PFSK-1 (cell line): ENCODE results near the gene PNKD.

Source experiments
- POLR2AphosphoS5 ChIP-seq: IDR thresholded peaks from 2 replicates; pipeline ENCODE4 v1.6.1; 2012; ENCODE audit warnings: low read depth, mild to moderate bottlenecking, control low read depth, low read length, moderate library complexity
- REST ChIP-seq, 2 experiments: IDR thresholded peaks; 2 replicates each; pipeline versions ENCODE4 v1.6.1 to v1.8.0; 2011 to 2012; ENCODE audit warnings: low read depth in 2 of 2, low read length in 2 of 2, control low read depth in 1 of 2, inconsistent platforms in 1 of 2, mild to moderate bottlenecking in 1 of 2, moderate library complexity in 1 of 2; ENCODE audit not compliant: insufficient read depth in 1 of 2
- TAF1 ChIP-seq: IDR thresholded peaks from 2 replicates; pipeline ENCODE4 v1.6.1; 2012; ENCODE audit warnings: low read length, control low read depth, borderline replicate concordance; ENCODE audit not compliant: insufficient read depth

- TF ChIP-seq TAF1, result no peak
- no peak for TF ChIP-seq POLR2AphosphoS5
- TF ChIP-seq REST (IDR thresholded peaks at IDR 0.05; ENCODE audit: insufficient read depth in 1 of 2, low read depth in 2 of 2, low read length in 2 of 2), result no peak
Measured at GRCh38 chr2:218315397-218315796, 45.1 kb downstream of the PNKD start.
